Astrocyte of the cerebellum (primary cell): ENCODE measurements around the gene ATG9B.

Experiments used
- DNase-seq: peaks from one replicate; pipeline ENCODE4 v3.0.0-alpha.2; 2011; ENCODE audit warnings: low read depth
- H3K4me3 ChIP-seq: 2 replicates; pipeline ENCODE4 v1.5.1; 2011; ENCODE audit warnings: mild to moderate bottlenecking, low read depth, low read length, moderate library complexity
- in situ Hi-C: cut with HindIII; loops from 2 replicates; pipeline ENCODE4 v1.10.0; 2017; ENCODE audit warnings: low sequenced_read_pairs
- TF ChIP-seq, protein P1 (sequence below): IDR thresholded peaks from 2 replicates; pipeline ENCODE4 v1.5.1; 2012; ENCODE audit warnings: low read length, low read depth, moderate library complexity, mild to moderate bottlenecking; ENCODE audit errors: missing control alignments

ATG9B gene

GRCh38 chr7:150989456-150989855 lies 34.8 kb downstream of the ATG9B start:
- DNase-seq, result no peak
- in situ Hi-C loops, result no loop called here
- TF ChIP-seq, protein P1, sequence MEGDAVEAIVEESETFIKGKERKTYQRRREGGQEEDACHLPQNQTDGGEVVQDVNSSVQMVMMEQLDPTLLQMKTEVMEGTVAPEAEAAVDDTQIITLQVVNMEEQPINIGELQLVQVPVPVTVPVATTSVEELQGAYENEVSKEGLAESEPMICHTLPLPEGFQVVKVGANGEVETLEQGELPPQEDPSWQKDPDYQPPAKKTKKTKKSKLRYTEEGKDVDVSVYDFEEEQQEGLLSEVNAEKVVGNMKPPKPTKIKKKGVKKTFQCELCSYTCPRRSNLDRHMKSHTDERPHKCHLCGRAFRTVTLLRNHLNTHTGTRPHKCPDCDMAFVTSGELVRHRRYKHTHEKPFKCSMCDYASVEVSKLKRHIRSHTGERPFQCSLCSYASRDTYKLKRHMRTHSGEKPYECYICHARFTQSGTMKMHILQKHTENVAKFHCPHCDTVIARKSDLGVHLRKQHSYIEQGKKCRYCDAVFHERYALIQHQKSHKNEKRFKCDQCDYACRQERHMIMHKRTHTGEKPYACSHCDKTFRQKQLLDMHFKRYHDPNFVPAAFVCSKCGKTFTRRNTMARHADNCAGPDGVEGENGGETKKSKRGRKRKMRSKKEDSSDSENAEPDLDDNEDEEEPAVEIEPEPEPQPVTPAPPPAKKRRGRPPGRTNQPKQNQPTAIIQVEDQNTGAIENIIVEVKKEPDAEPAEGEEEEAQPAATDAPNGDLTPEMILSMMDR, result no peak
- no peak overlapping the region for H3K4me3 ChIP-seq

DNA sequence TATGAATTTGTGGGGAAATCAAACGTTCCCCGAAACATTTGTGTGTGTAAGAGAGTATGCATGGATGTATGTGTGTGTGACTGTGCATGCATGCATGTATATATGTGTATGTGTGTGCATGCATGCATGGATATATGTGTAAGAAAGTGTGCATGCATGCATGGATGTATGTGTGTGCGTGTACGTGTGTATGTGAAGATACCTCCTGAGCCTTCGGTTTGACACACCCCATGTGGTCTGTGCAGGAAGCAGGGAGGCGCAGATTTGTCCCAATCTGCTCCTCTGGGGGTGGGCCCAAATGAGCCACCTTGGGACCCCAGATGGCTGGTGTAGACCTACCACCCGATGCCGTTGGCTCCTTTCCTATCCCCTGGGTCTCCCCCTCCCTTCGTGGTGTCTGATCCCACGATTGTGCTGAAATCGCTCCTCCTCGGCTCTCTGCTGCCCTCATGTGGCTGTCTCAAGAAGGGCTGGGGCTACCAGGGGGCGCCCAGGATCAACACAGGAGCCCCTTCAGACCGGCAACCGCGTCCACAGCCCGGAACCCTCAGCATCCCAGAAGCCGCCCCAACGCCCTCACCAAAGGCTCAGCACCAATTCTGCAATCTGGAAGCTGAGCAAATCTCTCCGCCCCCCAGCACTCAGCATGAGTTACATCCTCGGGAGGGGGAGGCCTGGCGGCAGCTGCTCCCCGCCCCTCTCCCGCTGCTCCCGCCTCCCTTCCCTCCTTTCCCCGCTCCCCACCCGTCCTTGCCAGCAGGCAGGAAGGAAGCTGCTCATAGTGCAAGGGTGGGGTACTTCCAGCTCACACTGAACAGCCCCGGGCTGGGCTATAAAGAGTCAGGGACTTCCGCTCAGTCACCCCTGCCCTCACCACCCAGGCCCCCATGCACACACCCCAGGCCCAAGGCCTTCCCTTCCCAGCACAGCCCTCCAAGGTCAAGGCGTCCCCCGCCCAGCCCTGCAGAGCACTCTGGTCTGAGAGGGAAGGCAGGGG lies 35.8 kb downstream of the ATG9B start:
- DNase-seq, result no peak
- TF ChIP-seq, protein P1, result peak; percentile 87
- no peak overlapping the region for H3K4me3 ChIP-seq
- in situ Hi-C loops, result no loop called here

DNA sequence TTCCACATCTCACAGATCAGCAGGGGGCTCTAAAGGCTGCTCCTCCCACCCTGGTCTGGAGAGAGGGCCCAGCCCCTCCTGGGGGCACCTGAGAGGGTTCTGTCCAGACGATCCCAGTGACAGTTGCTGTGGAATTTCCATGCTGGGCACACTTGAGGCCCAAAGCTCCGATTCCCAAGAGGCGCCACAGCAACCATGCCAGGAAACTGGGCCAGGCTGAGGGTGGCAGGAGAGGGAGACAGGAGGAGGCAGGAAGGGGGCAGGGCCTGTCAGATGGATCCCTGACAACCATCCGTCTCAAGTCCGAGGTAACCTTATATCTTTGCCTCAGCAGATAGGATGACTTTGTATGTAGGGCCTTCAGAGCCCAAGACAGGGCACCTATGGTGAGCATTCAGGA lies 37.7 kb downstream of the ATG9B start:
- no peak for DNase-seq
- no peak overlapping the region for H3K4me3 ChIP-seq
- in situ Hi-C loops, result no loop called here
- TF ChIP-seq, protein P1, result no peak

DNA sequence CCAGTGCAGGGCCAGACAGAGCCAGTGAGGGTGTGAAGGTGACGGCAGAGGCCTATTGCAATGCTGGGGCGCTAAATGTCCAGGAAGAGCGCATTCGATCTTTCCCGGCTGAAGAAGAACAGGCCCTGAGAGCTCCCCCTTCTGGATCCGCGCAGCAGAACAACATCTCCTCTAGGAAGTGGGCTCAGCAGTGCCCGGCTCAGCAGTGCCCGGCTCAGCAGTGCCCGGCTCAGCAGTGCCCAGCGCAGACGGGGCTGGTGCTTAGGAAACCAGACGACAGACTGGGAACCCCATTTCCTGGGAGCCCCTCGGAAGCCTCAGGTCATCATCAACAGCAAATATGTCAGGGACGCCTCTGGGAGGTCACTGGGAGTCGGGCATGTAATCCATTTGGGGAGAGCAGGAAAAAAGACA lies 38.2 kb downstream of the ATG9B start:
- no peak overlapping the region for H3K4me3 ChIP-seq
- DNase-seq, result no peak
- in situ Hi-C loops, result no loop called here
- TF ChIP-seq, protein P1, result peak; percentile 77

GRCh38 chr7:150983893-150984368 lies 40.4 kb downstream of the ATG9B start:
- H3K4me3 ChIP-seq, result no peak overlapping the region
- TF ChIP-seq, protein P1, result no peak
- DNase-seq, result peak; percentile 26
- in situ Hi-C loops, result no loop called here

DNA sequence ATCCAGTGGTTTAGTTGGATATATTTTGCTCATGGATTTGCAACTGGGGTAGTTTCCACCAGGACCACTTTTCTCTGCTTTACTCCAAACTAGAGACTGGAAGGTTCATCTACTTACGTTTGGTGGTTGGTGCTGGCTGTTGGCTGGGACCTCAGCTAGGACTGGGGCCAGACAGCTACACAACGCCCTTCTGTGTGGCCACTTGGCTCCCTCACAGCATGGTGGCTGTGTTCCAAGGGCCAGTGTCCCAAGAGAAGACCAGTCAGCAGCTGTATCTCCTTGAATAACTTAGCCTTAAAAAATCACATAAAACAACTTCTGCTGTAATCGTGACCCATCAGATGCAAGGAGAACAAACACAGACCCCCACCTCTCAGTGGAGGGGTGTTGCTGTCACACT lies 41.9 kb downstream of the ATG9B start:
- TF ChIP-seq, protein P1, result no peak
- no peak overlapping the region for H3K4me3 ChIP-seq
- in situ Hi-C loops, result no loop called here
- DNase-seq, result no peak
